Peyer's patch (tissue), 4 donors: Measurements from ENCODE around the gene FABP3.

ENCODE experiments used
- POLR2A ChIP-seq, 2 donors: fragments of 450-650 bp; IDR thresholded peaks; one replicate each; pipeline ENCODE4 v1.5.1; 2017; ENCODE audit warnings: antibody characterized with exemption in 2 of 2, mild to moderate bottlenecking in 2 of 2, moderate library complexity in 2 of 2
- TF ChIP-seq, protein P1 (sequence below), 6 experiments: fragments of 450-650 bp in 4 of 6; fragments of 200-600 bp in 2 of 6; sonication (generic) in 1 of 6; IDR thresholded peaks; one replicate each; pipeline ENCODE4 v1.5.1; 2017 to 2019; ENCODE audit warnings: antibody characterized with exemption in 6 of 6, mild to moderate bottlenecking in 3 of 6, moderate library complexity in 1 of 6

DNA sequence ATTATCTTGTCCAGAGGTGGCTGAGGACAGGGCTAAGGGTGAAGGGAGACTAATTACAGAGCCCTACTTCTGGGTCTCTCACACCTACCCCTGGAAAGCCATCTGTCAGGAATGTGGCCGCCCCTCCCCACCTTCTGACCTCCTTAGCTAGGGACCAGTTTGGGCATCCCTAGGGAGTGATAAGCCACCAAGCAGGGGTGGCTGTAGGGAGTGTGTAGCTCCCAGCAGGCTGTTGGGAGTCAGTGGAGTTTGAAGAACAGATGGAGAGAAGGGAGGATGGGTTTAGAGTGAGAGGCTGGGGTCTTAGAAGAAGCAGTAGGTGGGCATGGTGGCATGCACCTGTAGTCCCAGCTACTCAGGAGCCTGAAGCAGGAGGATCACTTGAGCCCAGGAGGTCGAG, 39.3 kb upstream of the FABP3 start:
- TF ChIP-seq, protein P1, sequence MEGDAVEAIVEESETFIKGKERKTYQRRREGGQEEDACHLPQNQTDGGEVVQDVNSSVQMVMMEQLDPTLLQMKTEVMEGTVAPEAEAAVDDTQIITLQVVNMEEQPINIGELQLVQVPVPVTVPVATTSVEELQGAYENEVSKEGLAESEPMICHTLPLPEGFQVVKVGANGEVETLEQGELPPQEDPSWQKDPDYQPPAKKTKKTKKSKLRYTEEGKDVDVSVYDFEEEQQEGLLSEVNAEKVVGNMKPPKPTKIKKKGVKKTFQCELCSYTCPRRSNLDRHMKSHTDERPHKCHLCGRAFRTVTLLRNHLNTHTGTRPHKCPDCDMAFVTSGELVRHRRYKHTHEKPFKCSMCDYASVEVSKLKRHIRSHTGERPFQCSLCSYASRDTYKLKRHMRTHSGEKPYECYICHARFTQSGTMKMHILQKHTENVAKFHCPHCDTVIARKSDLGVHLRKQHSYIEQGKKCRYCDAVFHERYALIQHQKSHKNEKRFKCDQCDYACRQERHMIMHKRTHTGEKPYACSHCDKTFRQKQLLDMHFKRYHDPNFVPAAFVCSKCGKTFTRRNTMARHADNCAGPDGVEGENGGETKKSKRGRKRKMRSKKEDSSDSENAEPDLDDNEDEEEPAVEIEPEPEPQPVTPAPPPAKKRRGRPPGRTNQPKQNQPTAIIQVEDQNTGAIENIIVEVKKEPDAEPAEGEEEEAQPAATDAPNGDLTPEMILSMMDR (IDR thresholded peaks at IDR 0.05) = no peak
- no peak for TF ChIP-seq POLR2A (IDR thresholded peaks at IDR 0.05)
